ENCODE results near the gene KCNC4.

DNA sequence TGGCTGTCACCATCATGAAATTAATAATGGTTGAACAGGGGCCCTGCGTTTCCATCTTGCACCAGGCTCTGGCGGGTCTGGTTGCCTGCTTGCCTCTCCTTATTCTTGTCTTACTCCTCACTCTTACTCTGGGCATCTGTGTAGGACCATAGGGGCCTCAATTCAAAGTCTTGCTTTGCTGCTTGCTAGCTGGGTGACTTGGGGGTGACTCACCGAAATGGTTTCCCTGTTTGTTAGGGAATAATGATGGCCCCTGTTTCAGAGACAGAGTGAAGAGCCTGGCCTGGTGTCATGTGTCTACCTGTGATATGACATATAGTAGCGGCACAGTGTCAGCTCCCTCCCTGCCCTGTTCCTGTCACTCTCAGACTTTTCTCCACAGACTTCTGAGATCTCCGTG is 24.6 kb downstream of the KCNC4 start:
- TF ChIP-seq, protein P1, sequence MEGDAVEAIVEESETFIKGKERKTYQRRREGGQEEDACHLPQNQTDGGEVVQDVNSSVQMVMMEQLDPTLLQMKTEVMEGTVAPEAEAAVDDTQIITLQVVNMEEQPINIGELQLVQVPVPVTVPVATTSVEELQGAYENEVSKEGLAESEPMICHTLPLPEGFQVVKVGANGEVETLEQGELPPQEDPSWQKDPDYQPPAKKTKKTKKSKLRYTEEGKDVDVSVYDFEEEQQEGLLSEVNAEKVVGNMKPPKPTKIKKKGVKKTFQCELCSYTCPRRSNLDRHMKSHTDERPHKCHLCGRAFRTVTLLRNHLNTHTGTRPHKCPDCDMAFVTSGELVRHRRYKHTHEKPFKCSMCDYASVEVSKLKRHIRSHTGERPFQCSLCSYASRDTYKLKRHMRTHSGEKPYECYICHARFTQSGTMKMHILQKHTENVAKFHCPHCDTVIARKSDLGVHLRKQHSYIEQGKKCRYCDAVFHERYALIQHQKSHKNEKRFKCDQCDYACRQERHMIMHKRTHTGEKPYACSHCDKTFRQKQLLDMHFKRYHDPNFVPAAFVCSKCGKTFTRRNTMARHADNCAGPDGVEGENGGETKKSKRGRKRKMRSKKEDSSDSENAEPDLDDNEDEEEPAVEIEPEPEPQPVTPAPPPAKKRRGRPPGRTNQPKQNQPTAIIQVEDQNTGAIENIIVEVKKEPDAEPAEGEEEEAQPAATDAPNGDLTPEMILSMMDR (conservative IDR thresholded peaks at IDR 0.05 in 1 of 2, IDR thresholded peaks at IDR 0.05 in 1 of 2; ENCODE audit: low read depth in 1 of 2, low read length in 2 of 2), result no peak
- no peak for TF ChIP-seq EZH2 (IDR thresholded peaks at IDR 0.05; ENCODE audit: low read length, missing control alignments)
